Osteoblast (primary cell): ENCODE data around the gene XKR8. TPM values are rescaled to one million over a fixed set of nuclear protein-coding genes. Genes with fewer than 3 reads are reported as not detected.
A peak's percentile ranks its signal among the peaks of the same experiment; 100 is the strongest.

Experiments
- DNase-seq: peaks from one replicate; pipeline ENCODE4 v3.0.0; 2011; ENCODE audit warnings: low spot score, mixed read lengths; ENCODE audit not compliant: insufficient read length; ENCODE audit errors: missing footprints
- H2AFZ ChIP-seq: 2 replicates; pipeline ENCODE4 v1.6.0; 2011; ENCODE audit warnings: mild to moderate bottlenecking, low read length
- H3K27ac ChIP-seq: 2 replicates; pipeline ENCODE4 v1.5.1; 2011; ENCODE audit warnings: mild to moderate bottlenecking, low read depth, low read length, moderate library complexity
- H3K27me3 ChIP-seq: 2 replicates; pipeline ENCODE4 v1.6.0; 2012; ENCODE audit warnings: mild to moderate bottlenecking, control low read depth, inconsistent platforms, low read length, moderate library complexity; ENCODE audit not compliant: insufficient read depth
- H3K36me3 ChIP-seq: 2 replicates; pipeline ENCODE4 v1.5.1; 2011; ENCODE audit warnings: mild to moderate bottlenecking, low read length, control low read depth, moderate library complexity; ENCODE audit not compliant: insufficient read depth
- H3K4me1 ChIP-seq: 2 replicates; pipeline ENCODE4 v1.5.1; 2011; ENCODE audit warnings: mild to moderate bottlenecking, low read length, control low read depth, moderate library complexity; ENCODE audit not compliant: insufficient read depth
- H3K4me2 ChIP-seq: 2 replicates; pipeline ENCODE4 v1.6.0; 2011; ENCODE audit warnings: mild to moderate bottlenecking, low read length; ENCODE audit not compliant: insufficient read depth
- H3K4me3 ChIP-seq: fragments of 200-600 bp; sonication (generic); 3 replicates; pipeline ENCODE4 v1.5.1; 2012; ENCODE audit warnings: mild to moderate bottlenecking, low read length, inconsistent platforms; ENCODE audit not compliant: insufficient read depth
- H3K79me2 ChIP-seq: 2 replicates; pipeline ENCODE4 v1.6.0; 2012; ENCODE audit warnings: mild to moderate bottlenecking, low read length, control low read depth, inconsistent platforms; ENCODE audit not compliant: insufficient read depth
- H3K9me3 ChIP-seq: 2 replicates; pipeline ENCODE4 v1.5.1; 2011; ENCODE audit warnings: low read depth, low read length, control low read depth
- H4K20me1 ChIP-seq: 2 replicates; pipeline ENCODE4 v1.6.0; 2012; ENCODE audit warnings: mild to moderate bottlenecking, low read length, control low read depth; ENCODE audit not compliant: insufficient read depth
- total RNA-seq: library from RNA; depleted of rRNA; stranded (reverse); fragments of >200 nt; gene quantifications from 2 replicates; pipeline ENCODE4 v1.2.3, GENCODE V29; 2012
- TF ChIP-seq, protein P1 (sequence below): IDR thresholded peaks from 2 replicates; pipeline ENCODE4 v1.5.1; 2011; ENCODE audit warnings: mild to moderate bottlenecking, low read depth, low read length, moderate library complexity; ENCODE audit errors: extremely low read depth

Gene XKR8
- total RNA-seq, 1 donor: 9.4 TPM

DNA sequence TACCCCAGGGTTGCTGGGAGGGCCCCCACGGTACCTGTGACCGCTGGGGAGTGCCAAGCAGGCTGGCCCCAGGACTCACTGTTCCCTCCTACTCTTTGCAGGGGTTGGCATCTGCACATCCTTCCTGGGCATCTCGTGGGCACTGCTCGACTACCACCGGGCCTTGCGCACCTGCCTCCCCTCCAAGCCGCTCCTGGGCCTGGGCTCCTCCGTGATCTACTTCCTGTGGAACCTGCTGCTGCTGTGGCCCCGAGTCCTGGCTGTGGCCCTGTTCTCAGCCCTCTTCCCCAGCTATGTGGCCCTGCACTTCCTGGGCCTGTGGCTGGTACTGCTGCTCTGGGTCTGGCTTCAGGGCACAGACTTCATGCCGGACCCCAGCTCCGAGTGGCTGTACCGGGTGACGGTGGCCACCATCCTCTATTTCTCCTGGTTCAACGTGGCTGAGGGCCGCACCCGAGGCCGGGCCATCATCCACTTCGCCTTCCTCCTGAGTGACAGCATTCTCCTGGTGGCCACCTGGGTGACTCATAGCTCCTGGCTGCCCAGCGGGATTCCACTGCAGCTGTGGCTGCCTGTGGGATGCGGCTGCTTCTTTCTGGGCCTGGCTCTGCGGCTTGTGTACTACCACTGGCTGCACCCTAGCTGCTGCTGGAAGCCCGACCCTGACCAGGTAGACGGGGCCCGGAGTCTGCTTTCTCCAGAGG is 6.8 kb downstream of the XKR8 start:
- H3K4me2 ChIP-seq: no peak overlapping the region
- no peak overlapping the region for H3K4me3 ChIP-seq
- DNase-seq: no peak
- TF ChIP-seq, protein P1, sequence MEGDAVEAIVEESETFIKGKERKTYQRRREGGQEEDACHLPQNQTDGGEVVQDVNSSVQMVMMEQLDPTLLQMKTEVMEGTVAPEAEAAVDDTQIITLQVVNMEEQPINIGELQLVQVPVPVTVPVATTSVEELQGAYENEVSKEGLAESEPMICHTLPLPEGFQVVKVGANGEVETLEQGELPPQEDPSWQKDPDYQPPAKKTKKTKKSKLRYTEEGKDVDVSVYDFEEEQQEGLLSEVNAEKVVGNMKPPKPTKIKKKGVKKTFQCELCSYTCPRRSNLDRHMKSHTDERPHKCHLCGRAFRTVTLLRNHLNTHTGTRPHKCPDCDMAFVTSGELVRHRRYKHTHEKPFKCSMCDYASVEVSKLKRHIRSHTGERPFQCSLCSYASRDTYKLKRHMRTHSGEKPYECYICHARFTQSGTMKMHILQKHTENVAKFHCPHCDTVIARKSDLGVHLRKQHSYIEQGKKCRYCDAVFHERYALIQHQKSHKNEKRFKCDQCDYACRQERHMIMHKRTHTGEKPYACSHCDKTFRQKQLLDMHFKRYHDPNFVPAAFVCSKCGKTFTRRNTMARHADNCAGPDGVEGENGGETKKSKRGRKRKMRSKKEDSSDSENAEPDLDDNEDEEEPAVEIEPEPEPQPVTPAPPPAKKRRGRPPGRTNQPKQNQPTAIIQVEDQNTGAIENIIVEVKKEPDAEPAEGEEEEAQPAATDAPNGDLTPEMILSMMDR: no peak
- no peaks in the 10 kb centered on the region for H3K27me3 ChIP-seq
- H3K79me2 ChIP-seq: peaks cover 33% of the 10 kb centered on the region
- H4K20me1 ChIP-seq: no peaks in the 10 kb centered on the region
- H2AFZ ChIP-seq: no peak overlapping the region
- peaks cover 45% of the 10 kb centered on the region for H3K4me1 ChIP-seq
- no peak overlapping the region for H3K27ac ChIP-seq
- no peaks in the 10 kb centered on the region for H3K9me3 ChIP-seq
- peaks cover 20% of the 10 kb centered on the region for H3K36me3 ChIP-seq

DNA sequence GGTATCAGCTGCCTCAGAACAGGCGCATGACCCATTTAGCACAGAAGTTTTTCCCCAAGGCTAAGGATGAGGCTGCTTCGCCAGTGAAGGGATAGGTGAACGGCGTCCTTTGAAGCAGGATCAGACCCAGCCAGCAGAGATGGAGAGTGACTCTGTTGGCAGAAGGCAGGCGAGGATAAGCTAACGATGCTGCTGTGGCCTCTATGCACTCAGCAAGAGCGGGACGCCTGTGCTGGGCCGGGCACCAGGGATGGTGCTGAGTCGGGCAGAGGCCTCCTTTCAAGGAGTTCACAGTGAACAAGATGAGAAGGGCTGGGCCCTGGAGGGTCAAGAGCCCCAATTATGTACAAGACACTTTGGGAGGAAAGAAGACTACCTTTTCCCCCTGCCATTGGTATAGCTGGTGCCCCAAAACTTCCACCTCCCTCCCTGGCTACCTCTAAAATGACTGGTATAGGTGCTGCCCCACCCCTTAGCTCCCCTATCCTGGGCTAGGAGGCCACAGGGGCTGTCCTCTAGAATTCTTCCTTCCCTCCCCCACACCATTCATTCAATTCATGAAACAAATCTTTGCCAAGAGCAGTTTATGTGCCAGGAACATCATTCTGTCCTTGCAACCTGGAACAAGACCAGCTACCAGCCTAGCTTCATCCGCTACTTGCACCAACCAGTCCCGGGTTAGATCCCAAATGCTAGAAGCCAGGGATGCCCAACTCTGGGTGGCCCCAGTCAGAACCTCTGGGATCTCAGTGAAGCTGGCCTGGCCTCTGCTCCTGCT is 7.5 kb downstream of the XKR8 start:
- no peaks in the 10 kb centered on the region for H4K20me1 ChIP-seq
- no peak overlapping the region for H3K4me3 ChIP-seq
- TF ChIP-seq, protein P1: no peak
- H3K27ac ChIP-seq: peak overlapping the region; percentile 93
- H3K27me3 ChIP-seq: no peaks in the 10 kb centered on the region
- DNase-seq: no peak
- H3K79me2 ChIP-seq: peaks cover 25% of the 10 kb centered on the region
- H2AFZ ChIP-seq: no peak overlapping the region
- H3K36me3 ChIP-seq: peaks cover 25% of the 10 kb centered on the region
- H3K9me3 ChIP-seq: no peaks in the 10 kb centered on the region
- peaks cover 47% of the 10 kb centered on the region for H3K4me1 ChIP-seq
- no peak overlapping the region for H3K4me2 ChIP-seq

DNA sequence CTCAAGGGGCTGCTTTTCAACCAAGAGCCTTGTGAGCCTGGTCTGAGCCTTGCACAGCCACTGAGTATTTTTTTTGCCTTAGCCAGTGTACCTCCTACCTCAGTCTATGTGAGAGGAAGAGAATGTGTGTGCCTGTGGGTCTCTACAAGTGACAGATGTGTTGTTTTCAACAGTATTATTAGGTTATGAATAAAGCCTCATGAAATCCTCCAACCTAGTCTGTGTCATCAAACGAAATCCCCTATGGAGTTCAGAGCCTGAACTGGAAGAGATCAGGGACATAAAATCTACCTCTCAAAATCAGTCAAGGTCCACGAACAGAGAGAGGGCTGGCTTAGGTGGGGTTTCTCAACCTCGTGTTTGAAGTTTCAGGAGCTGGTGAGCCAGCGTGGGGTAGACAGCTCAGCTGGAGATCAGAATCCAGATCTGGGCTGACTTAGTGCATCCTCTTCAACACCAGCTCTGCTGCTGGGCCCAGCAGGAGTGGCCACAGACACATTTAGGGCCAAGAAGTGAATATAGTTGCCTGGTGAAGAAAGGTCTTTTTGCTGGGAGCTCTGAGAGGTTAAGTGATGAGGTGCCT is 8.2 kb downstream of the XKR8 start:
- no peak for DNase-seq
- TF ChIP-seq, protein P1: no peak
- peaks cover 19% of the 10 kb centered on the region for H3K79me2 ChIP-seq
- no peak overlapping the region for H3K4me3 ChIP-seq
- H3K4me2 ChIP-seq: peak overlapping the region; percentile 18
- H3K27ac ChIP-seq: peak overlapping the region; percentile 93
- no peaks in the 10 kb centered on the region for H3K9me3 ChIP-seq
- H3K27me3 ChIP-seq: no peaks in the 10 kb centered on the region
- H3K36me3 ChIP-seq: peaks cover 28% of the 10 kb centered on the region
- no peaks in the 10 kb centered on the region for H4K20me1 ChIP-seq
- no peak overlapping the region for H2AFZ ChIP-seq
- peaks cover 48% of the 10 kb centered on the region for H3K4me1 ChIP-seq

DNA sequence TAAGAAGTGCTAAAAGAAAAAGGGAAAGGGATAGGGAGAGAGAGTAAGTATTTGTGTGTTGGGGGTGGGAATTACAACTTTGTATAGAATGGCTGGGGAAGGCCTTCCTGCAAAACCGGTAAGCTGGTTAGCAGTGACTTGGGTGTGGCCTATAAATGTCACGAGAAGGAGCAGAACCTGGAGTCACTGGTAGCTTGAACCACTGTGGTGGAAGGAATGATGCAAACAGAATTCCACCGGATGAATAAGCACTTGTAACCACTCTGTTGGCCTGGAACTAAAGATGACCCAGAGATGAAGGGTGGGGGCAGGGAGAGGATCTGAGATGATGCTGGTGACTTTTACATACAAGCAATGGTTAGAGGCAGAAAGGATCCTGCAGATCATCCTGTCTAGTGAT is 8.9 kb downstream of the XKR8 start:
- H3K27me3 ChIP-seq: no peaks in the 10 kb centered on the region
- H3K9me3 ChIP-seq: no peaks in the 10 kb centered on the region
- TF ChIP-seq, protein P1: no peak
- no peaks in the 10 kb centered on the region for H4K20me1 ChIP-seq
- H3K79me2 ChIP-seq: peaks cover 13% of the 10 kb centered on the region
- H3K4me3 ChIP-seq: no peak overlapping the region
- peak overlapping the region; percentile 93 for H3K27ac ChIP-seq
- peak; percentile 96 for DNase-seq
- no peak overlapping the region for H2AFZ ChIP-seq
- H3K36me3 ChIP-seq: peaks cover 28% of the 10 kb centered on the region
- H3K4me2 ChIP-seq: peak overlapping the region; percentile 18
- H3K4me1 ChIP-seq: peaks cover 48% of the 10 kb centered on the region
